Astrocyte of the cerebellum (primary cell): ENCODE results near the gene SLC10A4.

Source experiments
- DNase-seq: peaks from one replicate; pipeline ENCODE4 v3.0.0-alpha.2; 2011; ENCODE audit warnings: low read depth
- H3K4me3 ChIP-seq: 2 replicates; pipeline ENCODE4 v1.5.1; 2011; ENCODE audit warnings: mild to moderate bottlenecking, low read depth, low read length, moderate library complexity
- CTCF ChIP-seq: IDR thresholded peaks from 2 replicates; pipeline ENCODE4 v1.5.1; 2012; ENCODE audit warnings: low read length, low read depth, moderate library complexity, mild to moderate bottlenecking; ENCODE audit errors: missing control alignments
- in situ Hi-C: cut with HindIII; loops from 2 replicates; pipeline ENCODE4 v1.10.0; 2017; ENCODE audit warnings: low sequenced_read_pairs

SLC10A4 gene

GRCh38 chr4:48470137-48470536 is 13.0 kb upstream of the SLC10A4 start:
- DNase-seq, result no peak
- TF ChIP-seq CTCF, result no peak
- in situ Hi-C loops, result no loop called here
- H3K4me3 ChIP-seq, result no peak overlapping the region

GRCh38 chr4:48470570-48470969 is 12.6 kb upstream of the SLC10A4 start:
- H3K4me3 ChIP-seq, result no peak overlapping the region
- no peak for TF ChIP-seq CTCF
- no peak for DNase-seq
- in situ Hi-C loops, result no loop called here

GRCh38 chr4:48472794-48473193 is 10.3 kb upstream of the SLC10A4 start:
- in situ Hi-C loops, result no loop called here
- no peak for TF ChIP-seq CTCF
- DNase-seq, result no peak

GRCh38 chr4:48475770-48476169 is 7.4 kb upstream of the SLC10A4 start:
- in situ Hi-C loops, result no loop called here
- no peak overlapping the region for H3K4me3 ChIP-seq
- no peak for TF ChIP-seq CTCF
- DNase-seq, result no peak

More at GRCh38 chr4:48472794-48473193, 10.3 kb upstream of the SLC10A4 start:
- H3K4me3 ChIP-seq, result no peak overlapping the region

- H3K4me3 ChIP-seq, result no peak overlapping the region
- no peak for DNase-seq
- in situ Hi-C loops, result no loop called here
- TF ChIP-seq CTCF, result no peak
These were observed 4.9 kb upstream of the SLC10A4 start for GRCh38 chr4:48478273-48478672.

GRCh38 chr4:48481581-48481980 is 1.6 kb upstream of the SLC10A4 start:
- in situ Hi-C loops, result no loop called here
- H3K4me3 ChIP-seq, result no peak overlapping the region
- DNase-seq, result no peak
- no peak for TF ChIP-seq CTCF
